DOHH2 (cell line): ENCODE data around the gene SLC45A3.

Source experiments
- H3F3A ChIP-seq: fragments of 200-600 bp; sonication (generic), shearing (Covaris generic); 2 replicates; pipeline ENCODE4 v1.6.0; 2016; ENCODE audit warnings: antibody characterized with exemption, mild to moderate bottlenecking; ENCODE audit not compliant: control insufficient read depth, insufficient read depth
- H3K27ac ChIP-seq: fragments of 200-600 bp; sonication (generic); 2 replicates; pipeline ENCODE4 v1.5.1; 2014; ENCODE audit warnings: low read depth, mild to moderate bottlenecking, low read length, moderate library complexity
- H3K27me3 ChIP-seq: fragments of 200-600 bp; sonication (generic); 2 replicates; pipeline ENCODE4 v1.6.1; 2014; ENCODE audit warnings: mild to moderate bottlenecking, low read length, mixed read lengths; ENCODE audit not compliant: control insufficient read depth
- H3K36me3 ChIP-seq: fragments of 200-600 bp; sonication (generic); 2 replicates; pipeline ENCODE4 v1.6.1; 2014; ENCODE audit warnings: mild to moderate bottlenecking, low read length, moderate library complexity, mixed read lengths; ENCODE audit not compliant: control insufficient read depth
- H3K4me1 ChIP-seq: fragments of 200-600 bp; sonication (generic); 2 replicates; pipeline ENCODE4 v1.6.1; 2014; ENCODE audit warnings: mild to moderate bottlenecking, low read length, mixed read lengths; ENCODE audit not compliant: control insufficient read depth
- H3K4me2 ChIP-seq: fragments of 200-600 bp; sonication (generic); 2 replicates; pipeline ENCODE4 v1.6.0; 2014; ENCODE audit warnings: mild to moderate bottlenecking, low read length, moderate library complexity
- H3K4me3 ChIP-seq: fragments of 200-600 bp; sonication (generic); 2 replicates; pipeline ENCODE4 v1.5.1; 2014; ENCODE audit warnings: mild to moderate bottlenecking, low read length, mixed read lengths
- H3K79me2 ChIP-seq: fragments of 200-600 bp; sonication (generic); 2 replicates; pipeline ENCODE4 v1.6.1; 2014; ENCODE audit warnings: mild to moderate bottlenecking, low read length, mixed read lengths; ENCODE audit not compliant: control insufficient read depth
- H3K9me2 ChIP-seq: fragments of 200-600 bp; sonication (generic); replicated peaks from 2 replicates; pipeline ENCODE4 v1.6.1; 2014; ENCODE audit warnings: mild to moderate bottlenecking, low read length, mixed read lengths; ENCODE audit not compliant: control insufficient read depth
- H3K9me3 ChIP-seq: fragments of 200-600 bp; sonication (generic); 2 replicates; pipeline ENCODE4 v1.6.1; 2014; ENCODE audit warnings: antibody characterized with exemption, low read length, mixed read lengths; ENCODE audit not compliant: control insufficient read depth, insufficient read depth
- H4K20me1 ChIP-seq: fragments of 200-600 bp; sonication (generic); 2 replicates; pipeline ENCODE4 v1.6.0; 2014; ENCODE audit warnings: low read depth, mild to moderate bottlenecking, antibody characterized with exemption, low read length, moderate library complexity; ENCODE audit not compliant: control insufficient read depth, insufficient read depth
- EZH2phosphoT487 ChIP-seq: fragments of 200-600 bp; sonication (generic); IDR thresholded peaks from 2 replicates; pipeline ENCODE4 v1.6.1; 2017; ENCODE audit warnings: borderline replicate concordance, mild to moderate bottlenecking, antibody characterized with exemption, low read length, moderate library complexity, mixed read lengths
- TF ChIP-seq, protein P1 (sequence below): fragments of 200-600 bp; sonication (generic); IDR thresholded peaks from one replicate; pipeline ENCODE4 v1.5.1; 2014; ENCODE audit warnings: antibody characterized with exemption, mild to moderate bottlenecking, low read depth, low read length; ENCODE audit not compliant: poor library complexity, severe bottlenecking

The SLC45A3 gene

GRCh38 chr1:205709059-205709398 is 28.7 kb upstream of the SLC45A3 start:
- no peaks in the 10 kb centered on the region for H3K9me2 ChIP-seq
- no peak overlapping the region for H3K4me3 ChIP-seq
- no peaks in the 10 kb centered on the region for H3K9me3 ChIP-seq
- peaks cover 56% of the 10 kb centered on the region for H3K36me3 ChIP-seq
- no peak overlapping the region for H3K27ac ChIP-seq
- H3K27me3 ChIP-seq, result no peaks in the 10 kb centered on the region
- TF ChIP-seq, protein P1, sequence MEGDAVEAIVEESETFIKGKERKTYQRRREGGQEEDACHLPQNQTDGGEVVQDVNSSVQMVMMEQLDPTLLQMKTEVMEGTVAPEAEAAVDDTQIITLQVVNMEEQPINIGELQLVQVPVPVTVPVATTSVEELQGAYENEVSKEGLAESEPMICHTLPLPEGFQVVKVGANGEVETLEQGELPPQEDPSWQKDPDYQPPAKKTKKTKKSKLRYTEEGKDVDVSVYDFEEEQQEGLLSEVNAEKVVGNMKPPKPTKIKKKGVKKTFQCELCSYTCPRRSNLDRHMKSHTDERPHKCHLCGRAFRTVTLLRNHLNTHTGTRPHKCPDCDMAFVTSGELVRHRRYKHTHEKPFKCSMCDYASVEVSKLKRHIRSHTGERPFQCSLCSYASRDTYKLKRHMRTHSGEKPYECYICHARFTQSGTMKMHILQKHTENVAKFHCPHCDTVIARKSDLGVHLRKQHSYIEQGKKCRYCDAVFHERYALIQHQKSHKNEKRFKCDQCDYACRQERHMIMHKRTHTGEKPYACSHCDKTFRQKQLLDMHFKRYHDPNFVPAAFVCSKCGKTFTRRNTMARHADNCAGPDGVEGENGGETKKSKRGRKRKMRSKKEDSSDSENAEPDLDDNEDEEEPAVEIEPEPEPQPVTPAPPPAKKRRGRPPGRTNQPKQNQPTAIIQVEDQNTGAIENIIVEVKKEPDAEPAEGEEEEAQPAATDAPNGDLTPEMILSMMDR, result no peak
- no peak for TF ChIP-seq EZH2phosphoT487
- H3K79me2 ChIP-seq, result no peaks in the 10 kb centered on the region; the same call in 1 of the 2 replicates
- peaks cover 17% of the 10 kb centered on the region for H3K4me1 ChIP-seq
- H4K20me1 ChIP-seq, result peaks cover 12% of the 10 kb centered on the region; the same call in 1 of the 2 replicates
- H3F3A ChIP-seq, result peaks cover 38% of the 10 kb centered on the region
- no peak overlapping the region for H3K4me2 ChIP-seq

- no peak overlapping the region for H3K4me2 ChIP-seq
- H3K27ac ChIP-seq, result no peak overlapping the region
- no peaks in the 10 kb centered on the region; the same call in 1 of the 2 replicates for H3K79me2 ChIP-seq
- no peak for TF ChIP-seq EZH2phosphoT487
- TF ChIP-seq, protein P1, result no peak
- peaks cover 65% of the 10 kb centered on the region for H3K36me3 ChIP-seq
- no peaks in the 10 kb centered on the region for H3K9me3 ChIP-seq
- peaks cover 23% of the 10 kb centered on the region for H3F3A ChIP-seq
- H3K27me3 ChIP-seq, result no peaks in the 10 kb centered on the region
- no peak overlapping the region for H3K4me3 ChIP-seq
- H4K20me1 ChIP-seq, result peaks cover 12% of the 10 kb centered on the region; the same call in 1 of the 2 replicates
- H3K9me2 ChIP-seq, result no peaks in the 10 kb centered on the region
- H3K4me1 ChIP-seq, result peaks cover 17% of the 10 kb centered on the region
Observed at GRCh38 chr1:205706601-205707502, 26.5 kb upstream of the SLC45A3 start.

- Histone ChIP-seq H3K36me3 (peaks cover 47% of the 10 kb centered on the region), H3F3A (peaks cover 11% of the 10 kb centered on the region; the same call in 1 of the 2 replicates), H3K9me2 (no peaks in the 10 kb centered on the region), H3K27ac (no peak overlapping the region), H3K4me1 (peaks cover 5% of the 10 kb centered on the region), H3K4me2 (no peak overlapping the region), H3K79me2 (no peaks in the 10 kb centered on the region), H3K4me3 (no peak overlapping the region), H3K27me3 (no peaks in the 10 kb centered on the region), H3K9me3 (no peaks in the 10 kb centered on the region), H4K20me1 (no peaks in the 10 kb centered on the region)
- TF ChIP-seq EZH2phosphoT487, result no peak
- TF ChIP-seq, protein P1, result no peak
Observed at GRCh38 chr1:205704903-205705302, 24.6 kb upstream of the SLC45A3 start.
